Stimulated activated CD4-positive, alpha-beta T cell treated with anti-CD3 and anti-CD28 coated beads, Interleukin-1b, Interleukin-23, amount 100 ng/mL, for 1 hour (primary cell): ENCODE results near the gene SLCO1B1.
"Not testable (repeated sequence)": the region's sequence is repeated elsewhere in the genome, so short reads cannot be mapped to it uniquely, and the experiment has no call there.

Source experiments
- DNase-seq, 2 donors: peaks; one replicate each; pipeline ENCODE4 v3.0.0-alpha.2; 2020; ENCODE audit warnings: low read depth in 2 of 2

SLCO1B1 gene, protein sequence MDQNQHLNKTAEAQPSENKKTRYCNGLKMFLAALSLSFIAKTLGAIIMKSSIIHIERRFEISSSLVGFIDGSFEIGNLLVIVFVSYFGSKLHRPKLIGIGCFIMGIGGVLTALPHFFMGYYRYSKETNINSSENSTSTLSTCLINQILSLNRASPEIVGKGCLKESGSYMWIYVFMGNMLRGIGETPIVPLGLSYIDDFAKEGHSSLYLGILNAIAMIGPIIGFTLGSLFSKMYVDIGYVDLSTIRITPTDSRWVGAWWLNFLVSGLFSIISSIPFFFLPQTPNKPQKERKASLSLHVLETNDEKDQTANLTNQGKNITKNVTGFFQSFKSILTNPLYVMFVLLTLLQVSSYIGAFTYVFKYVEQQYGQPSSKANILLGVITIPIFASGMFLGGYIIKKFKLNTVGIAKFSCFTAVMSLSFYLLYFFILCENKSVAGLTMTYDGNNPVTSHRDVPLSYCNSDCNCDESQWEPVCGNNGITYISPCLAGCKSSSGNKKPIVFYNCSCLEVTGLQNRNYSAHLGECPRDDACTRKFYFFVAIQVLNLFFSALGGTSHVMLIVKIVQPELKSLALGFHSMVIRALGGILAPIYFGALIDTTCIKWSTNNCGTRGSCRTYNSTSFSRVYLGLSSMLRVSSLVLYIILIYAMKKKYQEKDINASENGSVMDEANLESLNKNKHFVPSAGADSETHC

DNA sequence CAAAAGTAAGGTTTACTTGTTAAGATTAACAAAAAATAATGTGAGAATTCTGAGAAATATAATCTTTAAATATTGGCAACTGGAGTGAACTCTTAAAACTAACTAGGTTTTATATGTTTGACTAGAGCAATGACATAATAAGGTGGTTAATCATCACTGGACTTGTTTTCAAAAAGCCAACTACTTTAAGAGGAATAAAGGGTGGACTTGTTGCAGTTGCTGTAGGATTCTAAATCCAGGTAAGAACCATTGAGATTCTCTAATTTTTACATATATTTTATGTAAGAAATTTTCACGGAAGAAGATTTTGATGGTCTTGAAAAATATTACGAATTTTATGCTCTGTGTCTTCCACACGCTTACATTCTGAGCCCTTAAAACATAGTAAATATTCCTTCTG is at the start of gene SLCO1B1:
Gene SLCO1B1, plus strand, starts transcription at position 197 of the 400 bp plus-strand sequence. CDS start 10,381 bp downstream, outside the sequence.
- no peak for DNase-seq

DNA sequence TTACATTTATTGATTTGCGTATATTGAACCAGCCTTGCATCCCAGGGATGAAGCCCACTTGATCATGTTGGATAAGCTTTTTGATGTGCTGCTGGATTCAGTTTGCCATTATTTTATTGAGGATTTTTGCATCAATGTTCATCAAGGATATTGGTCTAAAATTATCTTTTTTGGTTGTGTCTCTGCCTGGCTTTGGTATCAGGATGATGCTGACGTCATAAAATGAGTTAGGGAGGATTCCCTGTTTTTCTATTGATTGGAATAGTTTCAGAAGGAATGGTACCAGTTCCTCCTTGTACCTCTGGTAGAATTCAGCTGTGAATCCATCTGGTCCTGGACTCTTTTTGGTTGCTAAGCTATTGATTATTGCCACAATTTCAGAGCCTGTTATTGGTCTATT is 46.2 kb upstream of the SLCO1B1 start:
- DNase-seq, result not testable (repeated sequence)

DNA sequence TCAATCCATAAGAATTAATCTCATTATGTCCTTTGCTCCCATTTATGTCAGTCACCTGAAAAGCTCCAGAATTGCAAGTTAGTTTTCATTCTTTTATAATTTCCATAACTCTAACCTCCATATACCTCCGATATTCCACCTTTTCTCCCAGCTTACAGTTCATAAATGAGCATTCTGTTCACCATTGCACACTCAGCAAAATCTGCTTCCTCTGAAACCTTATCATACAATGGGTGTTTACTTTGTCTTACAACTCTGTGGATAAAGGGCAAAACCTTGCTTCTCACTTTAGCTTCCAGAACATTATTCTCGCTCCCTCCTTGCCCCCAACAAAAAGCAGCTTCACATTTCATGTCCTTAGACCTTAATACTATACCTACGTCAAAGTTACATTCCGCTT is 19.3 kb upstream of the SLCO1B1 start:
- no peak for DNase-seq

DNA sequence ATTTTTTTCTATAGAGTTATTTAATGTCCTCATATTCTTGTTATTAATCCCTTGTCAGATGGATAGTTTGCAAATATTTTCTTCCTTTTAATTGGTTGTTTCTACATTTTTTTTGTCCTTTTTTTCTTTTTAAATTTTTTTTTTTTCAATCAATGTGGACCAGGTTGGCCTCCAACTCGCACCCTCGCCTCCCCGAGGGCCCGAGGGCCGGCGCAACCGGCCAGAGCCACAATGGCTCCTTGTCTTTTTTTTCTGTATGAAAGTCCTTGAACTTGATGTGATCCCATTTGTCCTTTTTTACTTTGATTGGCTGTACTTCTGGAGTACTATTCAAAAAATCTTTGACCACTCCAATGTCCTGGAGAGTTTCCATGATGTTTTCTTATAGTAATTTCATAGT is 17.7 kb upstream of the SLCO1B1 start:
- no peak for DNase-seq

DNA sequence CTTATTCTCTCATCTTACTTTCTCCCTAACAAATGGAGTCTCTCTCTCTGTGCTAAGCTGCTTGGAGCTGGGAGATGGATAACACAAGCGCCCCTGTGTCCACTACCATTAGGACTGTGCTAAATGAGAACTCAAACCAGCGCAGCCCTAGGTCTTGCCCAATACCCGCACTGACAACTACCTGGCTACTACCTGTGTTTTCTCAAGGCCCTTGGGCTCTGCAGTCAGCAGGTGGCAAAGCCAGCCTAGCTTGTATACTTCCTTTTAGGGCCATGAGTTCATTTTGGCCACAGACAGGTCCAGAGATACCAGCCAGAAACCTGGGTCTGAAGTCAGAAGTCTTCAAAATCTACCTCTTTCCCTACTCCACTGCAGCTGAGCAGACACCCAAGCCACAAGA is 13.0 kb upstream of the SLCO1B1 start:
- no peak for DNase-seq

DNA sequence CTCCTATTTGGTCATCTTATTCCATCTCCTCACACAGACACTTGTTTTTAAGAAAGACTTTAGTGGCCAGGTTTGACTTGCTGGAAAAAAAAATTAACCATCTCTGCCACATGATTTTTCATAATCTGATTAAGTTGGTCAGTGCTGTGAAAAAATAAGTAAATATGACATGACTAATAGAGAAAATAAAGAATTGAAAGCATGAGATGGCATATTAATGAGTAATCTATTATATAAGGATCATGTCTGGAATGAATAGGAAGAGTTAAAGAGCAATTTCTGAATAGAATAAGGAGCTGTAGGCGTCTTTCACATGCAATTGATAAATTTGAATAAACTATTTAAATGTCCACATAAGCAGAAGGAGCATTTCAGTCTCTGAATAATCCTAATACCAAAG is 12.2 kb upstream of the SLCO1B1 start:
- no peak for DNase-seq

DNA sequence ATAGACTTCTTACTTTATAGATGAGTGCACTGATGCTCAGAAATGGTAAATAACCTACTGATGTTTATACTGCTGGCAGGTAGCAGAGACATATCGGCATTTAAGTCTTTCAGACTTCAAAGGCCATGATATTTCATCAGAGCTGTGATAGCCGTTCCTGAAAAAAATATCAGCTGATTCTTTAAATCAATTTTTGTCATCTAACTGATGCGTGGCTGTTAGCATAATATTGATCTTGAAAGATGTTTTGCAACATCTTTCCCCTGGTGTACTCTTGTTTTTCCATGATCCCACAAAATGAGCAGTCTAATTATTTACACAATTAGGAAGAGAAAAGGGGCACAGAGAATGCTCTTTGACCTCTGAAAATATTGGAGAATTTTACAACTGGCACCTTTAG is 1.6 kb upstream of the SLCO1B1 start:
- DNase-seq, result no peak

DNA sequence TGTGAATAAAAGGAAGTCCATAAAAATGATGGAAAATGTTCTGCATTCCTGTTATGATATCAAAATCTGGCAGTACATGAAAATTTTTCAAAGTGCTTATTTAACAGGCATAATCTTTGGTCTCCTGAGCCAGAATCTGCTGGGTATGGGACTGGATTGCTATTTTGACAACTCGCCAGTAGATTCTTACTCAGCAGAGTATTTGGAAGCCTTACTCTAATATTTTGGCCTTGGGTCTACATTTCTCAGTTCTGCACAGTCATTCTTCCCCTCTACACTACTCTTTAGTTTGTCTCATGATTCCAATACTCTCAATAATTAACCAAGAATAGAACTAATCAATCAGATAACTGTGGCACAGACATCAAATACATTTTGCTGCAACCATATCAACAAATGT is 1.1 kb upstream of the SLCO1B1 start:
- DNase-seq, result no peak

DNA sequence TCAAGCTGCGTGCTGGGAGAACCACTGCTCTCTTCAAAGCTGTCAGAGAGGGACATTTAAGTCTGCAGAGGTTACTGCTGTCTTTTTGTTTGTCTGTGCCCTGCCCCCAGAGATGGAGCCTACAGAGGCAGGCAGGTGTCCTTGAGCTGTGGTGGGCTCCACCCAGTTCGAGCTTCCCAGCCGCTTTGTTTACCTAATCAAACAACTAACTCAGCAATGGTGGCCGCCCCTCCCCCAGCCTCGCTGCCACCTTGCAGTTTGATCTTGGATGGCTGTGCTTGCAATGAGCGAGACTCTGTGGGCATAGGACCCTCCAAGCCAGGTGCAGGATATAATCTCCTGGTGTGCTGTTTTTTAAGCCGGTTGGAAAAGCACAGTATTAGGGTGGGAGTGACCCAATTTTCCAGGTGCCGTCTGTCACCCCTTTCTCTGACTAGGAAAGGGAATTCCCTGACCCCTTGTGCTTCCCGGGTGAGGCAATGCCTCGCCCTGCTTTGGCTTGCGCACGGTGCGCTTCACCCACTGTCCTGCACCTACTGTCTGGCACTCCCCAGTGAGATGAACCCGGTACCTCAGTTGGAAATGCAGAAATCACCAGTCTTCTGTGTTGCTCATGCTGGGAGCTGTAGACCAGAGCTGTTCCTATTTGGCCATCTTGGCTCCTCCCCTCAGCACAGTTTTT is 6.5 kb downstream of the SLCO1B1 start:
- not testable (repeated sequence) for DNase-seq

DNA sequence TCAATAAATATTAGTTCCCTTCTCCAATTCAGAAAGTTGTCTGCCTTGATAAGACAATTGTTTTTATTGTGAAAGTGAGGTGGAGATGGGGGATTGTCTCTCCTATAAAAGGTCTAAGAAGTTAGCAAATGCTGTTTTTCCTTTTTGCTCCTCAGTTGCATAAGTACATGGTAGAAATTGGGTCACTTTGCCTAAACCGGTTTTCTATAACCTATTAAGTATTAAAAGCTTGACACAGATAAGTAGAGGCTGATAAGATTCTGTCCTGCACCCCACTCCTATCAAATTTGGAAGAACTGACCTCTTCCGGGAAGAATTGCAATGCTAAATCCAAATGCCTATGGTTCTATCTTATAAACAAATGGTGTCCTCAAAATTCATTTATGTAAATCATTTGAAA is 7.0 kb downstream of the SLCO1B1 start:
- DNase-seq, result no peak

DNA sequence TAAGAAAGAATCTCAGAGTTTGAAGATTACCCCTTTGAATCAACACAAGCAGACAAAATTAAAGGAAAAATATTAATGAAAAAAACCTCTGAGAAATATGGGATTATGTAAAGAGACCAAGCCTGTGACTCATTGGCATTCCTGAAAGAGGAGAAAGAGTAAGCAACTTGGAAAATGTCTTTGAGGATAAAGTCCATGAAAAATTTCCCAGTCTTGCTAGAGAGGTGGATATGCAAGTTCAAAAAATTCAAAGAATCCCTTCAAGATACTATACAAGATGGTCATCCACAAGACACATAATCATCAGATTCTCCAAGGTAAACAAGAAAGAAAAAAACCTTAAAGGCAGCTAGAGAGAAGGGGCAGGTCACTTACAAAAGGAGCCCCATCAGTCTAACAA is 13.3 kb downstream of the SLCO1B1 start:
- DNase-seq, result no peak

DNA sequence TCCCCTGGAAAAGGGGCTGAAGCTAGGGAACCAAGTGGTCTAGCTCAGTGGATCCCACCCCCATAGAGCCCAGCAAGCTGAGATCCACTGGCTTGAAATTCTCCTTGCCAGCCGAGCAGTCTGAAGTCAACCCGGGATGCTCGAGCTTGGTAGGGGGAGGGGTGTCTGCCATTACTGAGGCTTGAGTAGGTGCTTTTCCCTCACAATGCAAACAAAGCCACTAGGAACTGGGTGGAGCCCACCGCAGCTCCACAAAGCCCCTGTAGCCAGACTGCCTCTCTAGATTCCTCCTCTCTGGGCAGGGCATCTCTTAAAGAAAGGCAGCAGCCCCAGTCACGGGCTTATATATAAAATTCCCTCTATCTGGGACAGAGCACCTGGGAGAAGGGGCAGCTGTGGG is 18.9 kb downstream of the SLCO1B1 start:
- not testable (repeated sequence) for DNase-seq

DNA sequence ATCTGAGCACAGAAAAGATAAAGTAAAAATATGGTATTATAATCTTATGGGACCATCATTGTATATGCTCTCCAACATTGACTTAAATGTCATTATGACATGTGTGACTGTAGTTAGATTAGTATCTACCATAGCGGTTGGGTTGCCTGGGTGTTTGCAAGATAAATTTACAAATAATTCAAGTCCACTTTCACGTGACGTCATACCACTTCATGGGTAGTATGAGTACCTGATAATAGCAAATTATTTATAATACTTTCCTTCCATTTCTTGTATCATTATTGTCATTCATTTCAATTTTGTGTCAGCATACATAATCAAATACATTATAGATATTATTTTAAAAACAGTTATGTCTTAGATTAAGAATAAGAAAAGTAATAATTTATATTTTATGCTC is 20.2 kb downstream of the SLCO1B1 start:
- no peak for DNase-seq

DNA sequence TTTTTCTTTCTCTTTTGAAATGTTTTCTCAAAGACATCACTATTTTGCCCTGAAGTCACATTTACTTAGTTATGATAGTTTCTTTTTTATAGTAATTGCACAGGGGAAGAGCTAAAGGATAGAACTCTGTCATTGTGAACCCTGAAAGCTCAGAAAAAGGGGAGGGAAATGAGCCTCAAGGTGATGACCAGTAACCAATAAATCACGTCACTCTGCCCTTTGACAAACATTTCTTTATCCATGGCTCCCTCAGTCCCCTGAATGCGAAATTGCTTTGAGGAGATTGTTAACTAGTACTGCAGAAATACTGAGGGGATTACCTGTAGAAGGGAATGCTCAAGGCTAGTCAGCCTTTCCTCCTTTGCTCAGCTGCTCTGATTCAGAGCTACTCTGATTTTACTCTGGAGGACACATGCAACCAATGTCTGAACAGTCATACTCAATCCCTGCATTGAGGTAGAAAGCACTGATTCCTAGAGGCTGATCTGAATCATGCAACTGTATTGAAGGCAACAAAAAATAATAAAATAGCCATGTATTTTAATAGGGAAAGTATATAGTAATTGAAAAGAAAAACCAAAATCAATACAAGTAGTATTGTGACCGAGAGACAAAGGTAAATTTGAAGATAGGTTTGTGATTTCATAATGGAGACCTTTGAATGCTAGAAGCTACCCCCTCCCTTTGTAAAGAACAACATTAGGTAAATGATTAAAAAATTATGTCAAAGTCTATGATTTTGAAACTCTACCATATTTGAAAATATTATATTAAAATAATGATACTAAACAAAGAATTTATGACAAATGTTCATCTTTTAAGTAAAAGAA is 24.7 kb downstream of the SLCO1B1 start:
- DNase-seq, result no peak

DNA sequence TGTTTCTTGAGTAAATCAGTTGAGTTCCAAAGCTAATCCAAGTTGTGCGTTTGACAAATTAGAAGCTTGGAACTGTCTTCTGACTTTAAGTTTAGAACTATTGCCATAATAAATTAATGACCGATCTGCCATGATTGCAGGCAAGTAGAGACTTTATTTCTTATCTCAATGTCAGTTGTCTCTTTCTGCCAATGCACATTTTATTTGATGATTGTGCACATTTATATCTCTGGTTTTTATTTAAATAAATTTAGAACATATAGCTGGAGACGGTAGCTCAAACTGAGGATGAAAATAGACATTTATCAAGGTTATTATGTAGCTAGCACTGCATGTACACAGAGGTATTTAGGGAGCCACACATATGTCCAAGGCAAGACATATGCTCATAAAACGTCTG is 34.1 kb downstream of the SLCO1B1 start:
- no peak for DNase-seq

DNA sequence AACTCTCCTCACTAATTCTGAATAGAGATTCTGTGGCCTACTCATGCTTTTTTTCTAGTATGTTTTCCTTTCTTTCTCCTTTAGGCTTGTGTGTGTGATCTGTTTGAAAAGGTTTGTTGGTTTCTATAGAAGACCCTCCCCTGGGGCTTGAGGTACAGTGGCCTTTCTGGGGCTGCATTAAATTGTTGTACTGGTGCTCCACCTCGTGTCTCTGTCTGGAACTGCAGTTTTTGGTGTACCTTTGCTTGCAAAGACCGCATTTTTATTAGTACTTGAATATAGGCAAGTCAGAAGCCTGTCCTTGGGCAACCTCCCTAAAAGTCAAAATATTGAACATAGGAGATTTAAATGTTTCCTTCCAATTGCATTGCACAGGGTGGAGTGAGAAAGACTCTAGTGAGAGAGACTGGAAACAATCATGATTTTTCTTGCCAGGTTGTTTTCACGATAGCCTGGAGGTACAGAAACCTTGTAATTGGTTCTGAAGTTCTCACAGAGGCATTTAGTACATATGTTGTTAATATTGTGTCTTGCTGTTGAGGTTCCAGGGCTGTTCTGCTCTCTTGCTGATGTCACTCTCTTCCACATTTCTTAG is 39.0 kb downstream of the SLCO1B1 start:
- DNase-seq, result no peak

DNA sequence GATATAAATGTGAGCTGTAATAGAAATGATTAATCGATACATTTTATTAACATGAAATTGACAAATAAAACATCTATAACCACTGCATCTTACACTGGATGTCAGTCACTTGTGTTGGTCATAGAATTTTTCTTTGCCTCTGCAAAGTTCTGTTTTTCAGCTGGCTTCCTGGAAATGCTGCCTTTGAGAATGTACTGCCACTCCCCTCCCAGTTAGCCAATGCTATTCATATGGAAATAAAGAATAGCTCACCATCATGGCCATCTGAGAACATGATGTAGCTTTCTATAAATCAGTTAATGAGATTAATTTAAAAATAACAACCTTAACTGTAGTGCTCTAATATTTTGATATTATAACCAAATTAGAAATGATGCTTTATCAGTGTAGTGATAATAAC is 41.1 kb downstream of the SLCO1B1 start:
- DNase-seq, result no peak

DNA sequence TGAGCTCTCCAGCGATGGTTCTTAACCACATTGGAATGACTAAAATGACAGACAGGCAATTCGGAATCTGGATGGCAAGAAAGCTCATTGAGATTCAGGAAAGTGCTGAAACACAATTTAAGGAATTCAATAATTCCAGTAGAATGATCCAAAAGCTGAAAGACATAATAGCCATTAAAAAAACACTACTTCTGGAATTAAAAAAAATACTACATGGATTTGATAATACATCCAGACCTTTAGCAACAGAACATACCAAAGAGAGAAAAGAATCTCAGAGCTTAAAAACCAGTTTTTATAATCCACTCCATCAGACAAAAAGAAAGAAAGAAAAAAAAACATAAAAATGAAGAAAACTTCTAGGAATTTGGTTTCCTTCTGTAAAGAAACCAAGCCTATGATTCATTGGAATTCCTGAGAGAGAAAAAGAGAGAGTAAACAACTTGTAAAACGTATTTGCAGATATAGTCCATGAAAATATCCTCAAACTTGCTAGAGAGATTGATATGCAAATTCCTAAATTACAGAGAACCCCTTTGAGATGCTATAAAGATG is 52.8 kb downstream of the SLCO1B1 start:
- DNase-seq, result no peak

DNA sequence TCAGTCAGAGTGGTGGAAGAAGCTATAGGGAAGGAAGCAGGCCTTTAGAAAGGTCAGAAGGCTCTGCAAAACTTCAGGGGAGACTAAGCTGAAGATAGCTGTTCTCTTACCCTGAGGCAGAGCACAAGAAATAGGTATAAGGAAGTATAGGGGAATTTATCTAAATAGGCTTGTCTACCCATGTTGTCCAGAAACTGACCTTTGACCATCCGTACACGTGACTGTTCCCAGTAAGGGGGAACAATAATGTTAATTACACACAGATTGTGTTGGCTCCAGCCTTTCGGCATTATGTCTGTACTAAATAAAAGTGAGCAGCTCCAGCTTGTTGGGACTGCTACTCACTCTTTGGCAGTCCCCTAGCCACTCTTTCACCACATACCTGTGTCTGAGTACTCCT is 59.0 kb downstream of the SLCO1B1 start:
- DNase-seq, result no peak

DNA sequence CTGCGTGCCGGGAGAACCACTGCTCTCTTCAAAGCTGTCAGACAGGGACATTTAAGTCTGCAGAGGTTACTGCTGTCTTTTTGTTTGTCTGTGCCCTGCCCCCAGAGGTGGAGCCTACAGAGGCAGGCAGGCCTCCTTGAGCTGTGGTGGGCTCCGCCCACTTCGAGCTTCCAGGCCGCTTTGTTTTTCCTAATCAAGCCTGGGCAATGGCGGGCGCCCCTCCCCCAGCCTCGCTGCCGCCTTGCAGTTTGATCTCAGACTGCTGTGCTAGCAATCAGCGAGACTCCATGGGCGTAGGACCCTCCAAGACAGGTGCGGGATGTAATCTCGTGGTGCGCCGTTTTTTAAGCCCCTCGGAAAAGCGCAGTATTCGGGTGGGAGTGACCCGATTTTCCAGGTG is 83.4 kb downstream of the SLCO1B1 start:
- DNase-seq, result not testable (repeated sequence)

DNA sequence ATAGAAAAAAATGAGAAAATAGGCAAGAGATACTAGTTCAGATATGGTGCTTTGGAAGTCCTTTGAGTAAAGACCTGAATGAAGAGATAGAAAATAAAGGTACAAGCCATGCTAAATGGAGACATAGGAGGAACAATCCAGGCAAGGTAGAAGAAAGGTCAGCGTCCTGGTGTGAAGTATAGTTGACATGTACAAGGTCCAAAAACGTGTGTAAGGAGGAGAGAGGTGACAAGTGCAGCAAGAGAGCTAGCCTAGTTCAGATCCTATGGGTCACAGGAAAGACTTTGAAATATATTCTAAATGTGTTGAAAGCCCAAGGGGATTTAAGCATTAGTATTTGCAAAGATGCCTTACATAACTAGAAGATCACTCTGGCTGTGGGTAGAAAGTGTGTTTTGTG is 88.2 kb downstream of the SLCO1B1 start:
- no peak for DNase-seq
